Mesenchymal stem cell (in vitro differentiated cells and primary cell): ENCODE measurements around the gene KIF27.
"Not testable (repeated sequence)": the region's sequence is repeated elsewhere in the genome, so short reads cannot be mapped to it uniquely, and the experiment has no call there.

Experiments
- DNase-seq: peaks from one replicate; pipeline ENCODE4 v3.0.0-alpha.2; 2013
- H2AFZ ChIP-seq: one replicate; pipeline ENCODE4 v1.6.1; 2013; ENCODE audit warnings: low read depth, mild to moderate bottlenecking, control low read depth, inconsistent platforms, low read length, moderate library complexity
- H2AK5ac ChIP-seq: 2 replicates; pipeline ENCODE4 v1.6.1; 2013; ENCODE audit warnings: low read length, moderate library complexity, mild to moderate bottlenecking, inconsistent platforms; ENCODE audit not compliant: severe bottlenecking
- H2BK120ac ChIP-seq: one replicate; pipeline ENCODE4 v1.6.1; 2013; ENCODE audit warnings: low read depth, mild to moderate bottlenecking, inconsistent platforms, low read length, moderate library complexity
- H2BK12ac ChIP-seq, 2 experiments: one replicate each; pipeline ENCODE4 v1.6.1; 2013; ENCODE audit warnings: inconsistent platforms in 2 of 2, low read length in 2 of 2, mild to moderate bottlenecking in 2 of 2, moderate library complexity in 2 of 2, control low read depth in 1 of 2
- H2BK15ac ChIP-seq: one replicate; pipeline ENCODE4 v1.6.1; 2013; ENCODE audit warnings: mild to moderate bottlenecking, low read depth, inconsistent platforms; ENCODE audit not compliant: poor library complexity, severe bottlenecking
- H2BK5ac ChIP-seq: 2 replicates; pipeline ENCODE4 v1.6.1; 2013; ENCODE audit warnings: low read depth, mild to moderate bottlenecking, low read length, control low read depth, inconsistent platforms; ENCODE audit not compliant: poor library complexity, severe bottlenecking
- H3K14ac ChIP-seq, 2 experiments: one replicate each; pipeline ENCODE4 v1.6.1; 2013; ENCODE audit warnings: inconsistent platforms in 2 of 2, low read length in 2 of 2, control low read depth in 1 of 2, mild to moderate bottlenecking in 1 of 2, moderate library complexity in 1 of 2
- H3K18ac ChIP-seq, 2 experiments: one replicate each; pipeline ENCODE4 v1.6.1; 2013; ENCODE audit warnings: inconsistent platforms in 2 of 2, low read length in 2 of 2, control low read depth in 1 of 2, low read depth in 1 of 2, mild to moderate bottlenecking in 1 of 2
- H3K23ac ChIP-seq, 2 experiments: one replicate each; pipeline ENCODE4 v1.6.1; 2013; ENCODE audit warnings: inconsistent platforms in 2 of 2, low read length in 2 of 2, mild to moderate bottlenecking in 2 of 2, moderate library complexity in 2 of 2, control low read depth in 1 of 2
- H3K27ac ChIP-seq: 2 replicates; pipeline ENCODE4 v1.5.1; 2013; ENCODE audit warnings: mild to moderate bottlenecking, moderate library complexity, low read length, control low read depth, inconsistent platforms; ENCODE audit not compliant: poor library complexity, severe bottlenecking
- H3K27me3 ChIP-seq, 2 experiments: 2 replicates each; pipeline versions ENCODE4 v1.6.1 to v1.7.0; 2013; ENCODE audit warnings: low read length in 2 of 2, mild to moderate bottlenecking in 2 of 2, moderate library complexity in 2 of 2, control low read depth in 1 of 2, inconsistent platforms in 1 of 2; ENCODE audit not compliant: control insufficient read depth in 1 of 2, insufficient read depth in 1 of 2
- H3K36me3 ChIP-seq, 2 experiments: 2 replicates each; pipeline versions ENCODE4 v1.6.1 to v1.7.0; 2013; ENCODE audit warnings: low read length in 2 of 2, control low read depth in 1 of 2, inconsistent platforms in 1 of 2, low read depth in 1 of 2, mild to moderate bottlenecking in 1 of 2; ENCODE audit not compliant: insufficient read depth in 2 of 2, control insufficient read depth in 1 of 2
- H3K4ac ChIP-seq, 2 experiments: one replicate each; pipeline ENCODE4 v1.6.1; 2013; ENCODE audit warnings: inconsistent platforms in 2 of 2, low read length in 2 of 2, mild to moderate bottlenecking in 2 of 2, moderate library complexity in 2 of 2, control low read depth in 1 of 2, low read depth in 1 of 2
- H3K4me1 ChIP-seq: 2 replicates; pipeline ENCODE4 v1.6.1; 2013; ENCODE audit warnings: low read depth, low read length, control low read depth; ENCODE audit not compliant: control insufficient read depth, insufficient read depth
- H3K4me2 ChIP-seq: 2 replicates; pipeline ENCODE4 v1.6.1; 2013; ENCODE audit warnings: low read length, mild to moderate bottlenecking, inconsistent platforms; ENCODE audit not compliant: poor library complexity, severe bottlenecking
- H3K4me3 ChIP-seq, 2 experiments: 2 replicates each; pipeline versions ENCODE4 v1.5.1 to v1.7.0; 2013; ENCODE audit warnings: low read length in 2 of 2, mild to moderate bottlenecking in 2 of 2, control low read depth in 1 of 2, low read depth in 1 of 2; ENCODE audit not compliant: insufficient read depth in 1 of 2
- H3K79me1 ChIP-seq: replicated peaks from 2 replicates; pipeline ENCODE4 v1.6.1; 2013; ENCODE audit warnings: mild to moderate bottlenecking, control low read depth, low read length, inconsistent platforms; ENCODE audit not compliant: poor library complexity, severe bottlenecking
- H3K9ac ChIP-seq: 2 replicates; pipeline ENCODE4 v1.7.0; 2013; ENCODE audit warnings: mild to moderate bottlenecking, low read length, moderate library complexity
- H3K9me3 ChIP-seq: 2 replicates; pipeline ENCODE4 v1.7.0; 2013; ENCODE audit warnings: mild to moderate bottlenecking, low read length; ENCODE audit not compliant: control insufficient read depth
- H4K8ac ChIP-seq: one replicate; pipeline ENCODE4 v1.6.1; 2013; ENCODE audit warnings: inconsistent platforms, mild to moderate bottlenecking, low read length, moderate library complexity
- H4K91ac ChIP-seq: one replicate; pipeline ENCODE4 v1.6.1; 2013; ENCODE audit warnings: mild to moderate bottlenecking, low read length, inconsistent platforms
- WGBS: methylation state at CpG from one replicate; pipeline ENCODE4 v1.1.7; 2013; ENCODE audit warnings: mixed read lengths; 5-methylcytosine and 5-hydroxymethylcytosine counted together

KIF27 gene

GRCh38 chr9:83830426-83831071, 90.7 kb downstream of the KIF27 start:
- not testable (repeated sequence) for H3K9ac ChIP-seq, H2AK5ac ChIP-seq, DNase-seq, H2BK5ac ChIP-seq, H3K9me3 ChIP-seq, H3K27me3 ChIP-seq, H2BK15ac ChIP-seq, H3K27ac ChIP-seq, H3K4ac ChIP-seq, H4K91ac ChIP-seq, H3K4me3 ChIP-seq, H3K14ac ChIP-seq, H3K36me3 ChIP-seq, H3K18ac ChIP-seq, H3K4me2 ChIP-seq, H3K23ac ChIP-seq, H2AFZ ChIP-seq, H2BK120ac ChIP-seq, H2BK12ac ChIP-seq, H4K8ac ChIP-seq, H3K79me1 ChIP-seq, H3K4me1 ChIP-seq
- WGBS: no CpG with 5 or more reads among the region's 5 CpGs

GRCh38 chr9:83824986-83825623, 96.1 kb downstream of the KIF27 start:
- not testable (repeated sequence) for H2BK120ac ChIP-seq, H3K27ac ChIP-seq, H3K9ac ChIP-seq, H3K4me2 ChIP-seq, H3K79me1 ChIP-seq, H2BK12ac ChIP-seq, H3K27me3 ChIP-seq, H4K91ac ChIP-seq, H3K36me3 ChIP-seq, H2BK5ac ChIP-seq, H3K4me3 ChIP-seq, H3K4me1 ChIP-seq, H2AFZ ChIP-seq, H3K14ac ChIP-seq, H3K18ac ChIP-seq, H3K9me3 ChIP-seq, H3K23ac ChIP-seq, H2BK15ac ChIP-seq, H2AK5ac ChIP-seq, H3K4ac ChIP-seq, H4K8ac ChIP-seq
- 93% methylated on average over 2 of the region's 3 CpGs for WGBS
- peak; percentile 55 for DNase-seq

- H4K8ac ChIP-seq: not testable (repeated sequence)
These were observed 103.6 kb downstream of the KIF27 start, which contains the start of gene GKAP1 for GRCh38 chr9:83817356-83818278. TSS of gene GKAP1 (minus strand) at chr9:83817769. CDS start at chr9:83806517, 11,252 bp downstream.

GRCh38 chr9:83817011-83817355, 104.2 kb downstream of the KIF27 start:
- peak overlapping the region; percentile 53 for H2AFZ ChIP-seq
- H2BK5ac ChIP-seq, H2BK15ac ChIP-seq, H3K23ac ChIP-seq, H2BK12ac ChIP-seq, H3K27ac ChIP-seq, H2BK120ac ChIP-seq, H2AK5ac ChIP-seq, H3K36me3 ChIP-seq, H3K27me3 ChIP-seq, H3K9me3 ChIP-seq, H3K79me1 ChIP-seq, H4K91ac ChIP-seq, H3K4ac ChIP-seq, H4K8ac ChIP-seq, H3K4me1 ChIP-seq, H3K14ac ChIP-seq: not testable (repeated sequence)
- peak overlapping the region; percentile 72 for H3K4me3 ChIP-seq
- peak; percentile 7 for DNase-seq
- 2% methylated on average over 19 of the region's 38 CpGs for WGBS
- H3K18ac ChIP-seq: peak overlapping the region in 1 of 2 experiments; percentile 12
- peak overlapping the region; percentile 58 for H3K9ac ChIP-seq
- peak overlapping the region; percentile 98 for H3K4me2 ChIP-seq

More at GRCh38 chr9:83817356-83818278, 103.6 kb downstream of the KIF27 start, which contains the start of gene GKAP1:
- H2BK15ac ChIP-seq, H3K27me3 ChIP-seq, H2BK12ac ChIP-seq, H3K14ac ChIP-seq, H3K4me1 ChIP-seq, H2BK120ac ChIP-seq, H3K36me3 ChIP-seq, H3K79me1 ChIP-seq, H2BK5ac ChIP-seq, H3K4ac ChIP-seq, H2AK5ac ChIP-seq, H3K23ac ChIP-seq, H4K91ac ChIP-seq, H3K27ac ChIP-seq, H3K9me3 ChIP-seq: not testable (repeated sequence)
- WGBS: 0% methylated on average over 9 of the region's 103 CpGs
- H2AFZ ChIP-seq: peak within 1 kb of the TSS; percentile 53
- peak within 1 kb of the TSS; percentile 98 for H3K4me2 ChIP-seq
- H3K4me3 ChIP-seq: peak within 1 kb of the TSS; percentile 72 to 73
- H3K9ac ChIP-seq: peak within 1 kb of the TSS; percentile 58
- peak within 1 kb of the TSS; percentile 12 to 40 for H3K18ac ChIP-seq
- peak; percentile 68 for DNase-seq
